DND-41 (cell line): Measurements from ENCODE around the gene CCN5.

Experiments
- ATAC-seq: fragments of 200-7000 bp; cut with Tn5 transposase; 3 replicates; pipeline ENCODE4 v1.9.1; 2021; ENCODE audit warnings: low read depth; ENCODE audit not compliant: insufficient read depth
- DNase-seq: peaks from one replicate; pipeline ENCODE4 v3.0.0-alpha.2; 2020
- H2AFZ ChIP-seq: 2 replicates; pipeline ENCODE4 v1.6.0; 2012; ENCODE audit warnings: low read depth, low read length
- H3K27ac ChIP-seq: 2 replicates; pipeline ENCODE4 v1.5.1; 2012; ENCODE audit warnings: low read length, inconsistent platforms
- H3K27me3 ChIP-seq: fragments of 200-600 bp; sonication (generic); 2 replicates; pipeline ENCODE4 v1.6.0; 2012; ENCODE audit warnings: low read length, mild to moderate bottlenecking, inconsistent platforms; ENCODE audit not compliant: insufficient read depth, poor library complexity
- H3K36me3 ChIP-seq: 2 replicates; pipeline ENCODE4 v1.5.1; 2012; ENCODE audit warnings: low read length, inconsistent platforms; ENCODE audit not compliant: insufficient read depth
- H3K4me1 ChIP-seq: 2 replicates; pipeline ENCODE4 v1.5.1; 2012; ENCODE audit warnings: mild to moderate bottlenecking, low read length; ENCODE audit not compliant: insufficient read depth
- H3K4me2 ChIP-seq: 2 replicates; pipeline ENCODE4 v1.6.0; 2012; ENCODE audit warnings: mild to moderate bottlenecking, moderate library complexity, low read length, inconsistent platforms; ENCODE audit not compliant: insufficient read depth
- H3K4me3 ChIP-seq, 2 experiments: fragments of 200-600 bp in 1 of 2; shearing (Covaris generic) in 1 of 2; 2 replicates each; pipeline ENCODE4 v1.5.1; 2012 to 2016; ENCODE audit warnings: inconsistent platforms in 2 of 2, low read length in 2 of 2, mild to moderate bottlenecking in 2 of 2, low read depth in 1 of 2, moderate library complexity in 1 of 2
- H3K79me2 ChIP-seq: 2 replicates; pipeline ENCODE4 v1.6.0; 2012; ENCODE audit warnings: low read length, inconsistent platforms; ENCODE audit not compliant: insufficient read depth
- H3K9ac ChIP-seq: 2 replicates; pipeline ENCODE4 v1.6.0; 2012; ENCODE audit warnings: low read depth, mild to moderate bottlenecking, inconsistent platforms, low read length, moderate library complexity
- H3K9me3 ChIP-seq: 2 replicates; pipeline ENCODE4 v1.5.1; 2012; ENCODE audit warnings: low read length, moderate library complexity, mild to moderate bottlenecking, inconsistent platforms; ENCODE audit not compliant: insufficient read depth, severe bottlenecking
- H4K20me1 ChIP-seq: 2 replicates; pipeline ENCODE4 v1.6.0; 2012; ENCODE audit warnings: low read length; ENCODE audit not compliant: insufficient read depth
- EZH2 ChIP-seq: IDR thresholded peaks from 3 replicates; pipeline ENCODE4 v1.6.1; 2012; ENCODE audit warnings: borderline replicate concordance, low read depth, mild to moderate bottlenecking, moderate library complexity, low read length, inconsistent platforms; ENCODE audit not compliant: severe bottlenecking
- TF ChIP-seq, protein P1 (sequence below): IDR thresholded peaks from 2 replicates; pipeline ENCODE4 v1.5.1; 2012; ENCODE audit warnings: borderline replicate concordance, low read length, moderate library complexity, mild to moderate bottlenecking; ENCODE audit not compliant: poor library complexity, severe bottlenecking; ENCODE audit errors: extremely low read depth

The CCN5 gene

DNA sequence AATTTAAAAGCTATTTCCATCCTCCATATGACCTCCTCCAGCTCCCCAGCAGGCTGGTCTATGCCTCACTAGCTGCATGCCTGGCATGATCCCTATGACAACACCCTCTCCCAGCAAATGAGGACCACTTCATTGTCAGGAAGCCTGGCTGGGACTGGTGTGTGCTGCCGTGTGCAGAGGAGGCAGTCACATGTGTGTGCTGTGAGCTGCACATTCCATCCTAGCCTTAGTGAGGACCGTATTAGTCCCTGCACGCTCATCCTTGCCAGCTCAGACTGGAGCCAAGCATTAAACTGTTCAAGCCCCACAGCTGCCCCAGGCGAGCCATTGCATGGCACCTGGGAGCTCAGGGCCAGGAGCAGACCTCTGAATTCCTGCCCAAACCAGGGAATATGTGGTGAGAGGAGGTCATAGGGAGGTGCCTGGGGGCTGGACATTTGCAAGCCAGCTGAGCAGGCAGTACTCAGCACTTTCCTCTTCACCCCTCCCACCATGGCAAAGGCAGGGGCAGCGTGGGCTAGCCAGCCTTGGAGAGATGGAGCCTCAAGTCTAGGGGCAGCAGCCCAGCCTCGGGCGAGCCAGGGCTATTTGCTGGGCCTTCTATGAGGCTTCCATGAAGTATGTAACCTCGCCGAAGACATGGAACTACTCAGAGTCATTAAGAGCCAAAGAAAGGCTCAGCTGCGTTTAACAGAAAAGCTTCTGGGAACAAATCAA is 8.7 kb upstream of the CCN5 start:
- no peaks in the 10 kb centered on the region for H3K9me3 ChIP-seq
- H3K9ac ChIP-seq = no peak overlapping the region
- H3K4me1 ChIP-seq = no peaks in the 10 kb centered on the region
- ATAC-seq (no peak), DNase-seq (no peak)
- H3K27me3 ChIP-seq = no peaks in the 10 kb centered on the region
- no peaks in the 10 kb centered on the region for H3K79me2 ChIP-seq
- no peak overlapping the region for H3K27ac ChIP-seq
- H3K36me3 ChIP-seq = no peaks in the 10 kb centered on the region
- no peak overlapping the region for H3K4me2 ChIP-seq
- no peak overlapping the region for H2AFZ ChIP-seq
- no peaks in the 10 kb centered on the region for H4K20me1 ChIP-seq
- TF ChIP-seq, protein P1, sequence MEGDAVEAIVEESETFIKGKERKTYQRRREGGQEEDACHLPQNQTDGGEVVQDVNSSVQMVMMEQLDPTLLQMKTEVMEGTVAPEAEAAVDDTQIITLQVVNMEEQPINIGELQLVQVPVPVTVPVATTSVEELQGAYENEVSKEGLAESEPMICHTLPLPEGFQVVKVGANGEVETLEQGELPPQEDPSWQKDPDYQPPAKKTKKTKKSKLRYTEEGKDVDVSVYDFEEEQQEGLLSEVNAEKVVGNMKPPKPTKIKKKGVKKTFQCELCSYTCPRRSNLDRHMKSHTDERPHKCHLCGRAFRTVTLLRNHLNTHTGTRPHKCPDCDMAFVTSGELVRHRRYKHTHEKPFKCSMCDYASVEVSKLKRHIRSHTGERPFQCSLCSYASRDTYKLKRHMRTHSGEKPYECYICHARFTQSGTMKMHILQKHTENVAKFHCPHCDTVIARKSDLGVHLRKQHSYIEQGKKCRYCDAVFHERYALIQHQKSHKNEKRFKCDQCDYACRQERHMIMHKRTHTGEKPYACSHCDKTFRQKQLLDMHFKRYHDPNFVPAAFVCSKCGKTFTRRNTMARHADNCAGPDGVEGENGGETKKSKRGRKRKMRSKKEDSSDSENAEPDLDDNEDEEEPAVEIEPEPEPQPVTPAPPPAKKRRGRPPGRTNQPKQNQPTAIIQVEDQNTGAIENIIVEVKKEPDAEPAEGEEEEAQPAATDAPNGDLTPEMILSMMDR = no peak
- no peak for TF ChIP-seq EZH2
- H3K4me3 ChIP-seq = no peak overlapping the region

DNA sequence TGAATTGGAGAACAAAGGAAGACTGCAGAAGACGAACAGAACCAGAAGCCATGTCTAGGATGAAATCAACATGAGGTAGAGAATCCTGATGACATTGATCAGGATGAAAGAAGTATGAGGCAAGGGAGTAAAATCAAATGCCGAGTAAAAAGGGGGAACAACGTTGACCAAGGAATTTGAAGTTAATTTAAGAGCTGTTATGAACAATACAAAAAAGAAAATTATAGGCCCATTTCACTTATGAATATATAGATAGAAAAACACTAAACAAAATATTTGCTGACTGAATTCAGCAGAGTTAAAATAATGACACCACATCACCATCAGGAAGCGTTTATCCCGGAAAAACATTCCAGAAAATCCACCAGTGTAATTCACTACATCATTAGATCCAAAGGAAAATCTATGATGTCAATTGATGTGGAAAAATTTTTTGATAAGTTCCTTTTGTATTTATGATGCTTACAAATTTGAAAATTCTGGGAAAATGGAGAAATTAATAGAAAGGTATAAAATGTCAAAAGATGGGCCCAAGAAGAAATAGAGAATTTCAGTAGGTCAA is 8.1 kb upstream of the CCN5 start:
- Histone ChIP-seq H3K4me3 (no peak overlapping the region), H3K4me1 (no peaks in the 10 kb centered on the region), H3K9ac (no peak overlapping the region), H2AFZ (no peak overlapping the region), H3K27me3 (no peaks in the 10 kb centered on the region), H3K36me3 (no peaks in the 10 kb centered on the region), H4K20me1 (no peaks in the 10 kb centered on the region), H3K79me2 (no peaks in the 10 kb centered on the region), H3K27ac (no peak overlapping the region), H3K9me3 (no peaks in the 10 kb centered on the region), H3K4me2 (no peak overlapping the region)
- TF ChIP-seq EZH2 = no peak
- TF ChIP-seq, protein P1 = no peak
- no peak for DNase-seq
- no peak for ATAC-seq

DNA sequence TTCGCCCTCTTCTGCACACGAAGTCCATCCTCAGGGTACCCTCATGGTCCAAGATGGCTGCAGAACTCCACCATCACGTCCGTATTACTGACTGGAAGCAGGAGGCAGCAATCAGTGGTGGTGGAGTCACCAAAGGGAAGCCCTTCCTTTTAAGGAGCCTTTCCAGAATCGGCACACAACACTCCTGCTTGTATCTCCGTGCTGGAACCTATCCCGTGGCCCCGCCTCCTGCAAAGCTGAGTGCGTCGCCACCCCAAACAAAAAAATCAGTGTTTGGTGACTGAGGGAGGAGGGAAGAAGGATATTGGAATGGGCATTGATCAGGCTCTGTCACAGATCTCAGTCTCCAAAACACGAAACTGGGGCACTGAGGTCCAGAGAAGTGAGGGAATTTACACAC is 5.8 kb upstream of the CCN5 start:
- H3K27ac ChIP-seq = no peak overlapping the region
- ATAC-seq = no peak

More for the DNA sequence above, 5.8 kb upstream of the CCN5 start:
- no peaks in the 10 kb centered on the region for H3K27me3 ChIP-seq
- H3K9me3 ChIP-seq = no peaks in the 10 kb centered on the region
- no peak overlapping the region for H3K9ac ChIP-seq
- H3K4me2 ChIP-seq = no peak overlapping the region
- H3K4me3 ChIP-seq = no peak overlapping the region
- no peaks in the 10 kb centered on the region for H3K36me3 ChIP-seq
- no peak for DNase-seq
- TF ChIP-seq, protein P1 = no peak
- TF ChIP-seq EZH2 = no peak
- no peaks in the 10 kb centered on the region for H4K20me1 ChIP-seq
- H2AFZ ChIP-seq = no peak overlapping the region
- no peaks in the 10 kb centered on the region for H3K79me2 ChIP-seq
- H3K4me1 ChIP-seq = no peaks in the 10 kb centered on the region
